NOMO-1 (cell line): ENCODE results near the gene ZPLD1.

Experiments used
- DNase-seq, 2 experiments: peaks; one replicate each; lab custom pipeline; 2025; ENCODE audit not compliant: unreplicated experiment in 2 of 2; lab: John Stamatoyannopoulos, UW

The ZPLD1 gene

GRCh38 chr3:102521246-102521645, 86.4 kb downstream of the ZPLD1 start:
- DNase-seq = no peak

GRCh38 chr3:102525624-102526023, 90.8 kb downstream of the ZPLD1 start:
- peak; percentile 46 to 74 for DNase-seq

- no peak for DNase-seq
Measured at GRCh38 chr3:102526865-102527264, 92.0 kb downstream of the ZPLD1 start.

- DNase-seq = no peak
Measured at GRCh38 chr3:102528727-102529126, 93.9 kb downstream of the ZPLD1 start.
